A172 (cell line): ENCODE measurements around the gene HLA-DQA2. TPM values are rescaled to one million over a fixed set of nuclear protein-coding genes. Genes with fewer than 3 reads are reported as not detected.
"Not testable (repeated sequence)": the region's sequence is repeated elsewhere in the genome, so short reads cannot be mapped to it uniquely, and the experiment has no call there.

ENCODE experiments used
- DNase-seq: peaks from one replicate; pipeline ENCODE4 v3.0.0-alpha.2; 2015; ENCODE audit warnings: low spot score
- total RNA-seq: library from RNA; depleted of rRNA; stranded (reverse); fragments of >200 nt; shearing (Covaris generic); gene quantifications from 2 replicates; pipeline ENCODE4 v1.2.3, GENCODE V29; 2014; rRNA removed

The HLA-DQA2 gene
- total RNA-seq: not detected in 2 replicates

- no peak for DNase-seq
Measured at GRCh38 chr6:32741031-32741960, at the start of gene HLA-DQA2. Gene HLA-DQA2, plus strand, starts transcription at chr6:32741391. Its CDS starts 53 bp downstream, at chr6:32741444.

- DNase-seq: no peak
Measured at GRCh38 chr6:32692019-32692418, 49.2 kb upstream of the HLA-DQA2 start.

- no peak for DNase-seq
Measured at GRCh38 chr6:32697031-32697430, 44.2 kb upstream of the HLA-DQA2 start.

- DNase-seq: peak; percentile 40
Measured at GRCh38 chr6:32700391-32701040, 40.7 kb upstream of the HLA-DQA2 start.

- DNase-seq: no peak
Measured at GRCh38 chr6:32703347-32703746, 37.8 kb upstream of the HLA-DQA2 start.

GRCh38 chr6:32705164-32705563 lies 36.0 kb upstream of the HLA-DQA2 start:
- DNase-seq: not testable (repeated sequence)

- DNase-seq: no peak
Measured at GRCh38 chr6:32709625-32710024, 31.6 kb upstream of the HLA-DQA2 start.

GRCh38 chr6:32713241-32713640 lies 27.9 kb upstream of the HLA-DQA2 start:
- DNase-seq: no peak

- DNase-seq: no peak
Measured at GRCh38 chr6:32716396-32716795, 24.8 kb upstream of the HLA-DQA2 start.

- DNase-seq: no peak
Measured at GRCh38 chr6:32718879-32719278, 22.3 kb upstream of the HLA-DQA2 start.

- no peak for DNase-seq
Measured at GRCh38 chr6:32738126-32738525, 3.1 kb upstream of the HLA-DQA2 start.

- DNase-seq: no peak
Measured at GRCh38 chr6:32742374-32742773, 1.2 kb downstream of the HLA-DQA2 start.

GRCh38 chr6:32744776-32745175 lies 3.6 kb downstream of the HLA-DQA2 start:
- DNase-seq: no peak

- DNase-seq: not testable (repeated sequence)
Measured at GRCh38 chr6:32745649-32746048, 4.5 kb downstream of the HLA-DQA2 start.

- DNase-seq: peak; percentile 3
Measured at GRCh38 chr6:32752580-32752979, 11.4 kb downstream of the HLA-DQA2 start.

GRCh38 chr6:32759669-32760068 lies 18.5 kb downstream of the HLA-DQA2 start:
- no peak for DNase-seq

- DNase-seq: no peak
Measured at GRCh38 chr6:32761072-32761471, 19.9 kb downstream of the HLA-DQA2 start.

- no peak for DNase-seq
Measured at GRCh38 chr6:32761548-32761947, 20.4 kb downstream of the HLA-DQA2 start.

GRCh38 chr6:32763421-32763820 lies 22.2 kb downstream of the HLA-DQA2 start, which contains the start of gene HLA-DQB2:
Gene HLA-DQB2, minus strand, starts transcription at chr6:32763532. Its CDS starts 62 bp downstream, at chr6:32763470.
- no peak for DNase-seq

- no peak for DNase-seq
Measured at GRCh38 chr6:32764048-32764447, 22.9 kb downstream of the HLA-DQA2 start.

GRCh38 chr6:32772656-32773055 lies 31.5 kb downstream of the HLA-DQA2 start:
- no peak for DNase-seq

- no peak for DNase-seq
Measured at GRCh38 chr6:32774426-32774825, 33.2 kb downstream of the HLA-DQA2 start.

- DNase-seq: no peak
Measured at GRCh38 chr6:32775071-32775470, 33.9 kb downstream of the HLA-DQA2 start.
